ENCODE data around the gene MMEL1. TPM values are rescaled to one million over a fixed set of nuclear protein-coding genes. Genes with fewer than 3 reads are reported as not detected.
A peak's percentile ranks its signal among the peaks of the same experiment; 100 is the strongest.
"Not testable (repeated sequence)": the region's sequence is repeated elsewhere in the genome, so short reads cannot be mapped to it uniquely, and the experiment has no call there.

Gene MMEL1
- total and polyA plus RNA-seq, 4 experiments from 2014 or later = 0.67 to 8.1 (median 3.2) TPM

GRCh38 chr1:2553076-2553475, 79.7 kb downstream of the MMEL1 start:
- H3K9me3 ChIP-seq (ENCODE audit: control insufficient read depth in 1 of 2, low read length in 2 of 2); H3K27ac ChIP-seq (ENCODE audit: low read depth, low read length); H3K36me3 ChIP-seq (ENCODE audit: insufficient read depth, low read length); intact Hi-C loops (cut with micrococcal nuclease); H3K27ac Mint-ChIP-seq; CTCF ChIA-PET (ENCODE audit: partially characterized antibody); H3K9me3 Mint-ChIP-seq; H3K27me3 ChIP-seq (ENCODE audit: insufficient read depth, low read length); H3K4me3 ChIP-seq (ENCODE audit: low read length in 2 of 2); H3K27me3 Mint-ChIP-seq; POLR2A ChIA-PET (ENCODE audit: partially characterized antibody); H3K4me3 Mint-ChIP-seq: not testable (repeated sequence)
- peaks cover 0 to 11% of the 10 kb centered on the region in 2 donors for H3K36me3 Mint-ChIP-seq
- DNase-seq = peak in 1 of 5 donors; percentile 9
- H3K4me1 ChIP-seq (ENCODE audit: insufficient read depth, low read length) = peaks cover 47% of the 10 kb centered on the region
- H3K4me1 Mint-ChIP-seq = peaks cover 16 to 58% (median 36%) of the 10 kb centered on the region in 4 donors

DNA sequence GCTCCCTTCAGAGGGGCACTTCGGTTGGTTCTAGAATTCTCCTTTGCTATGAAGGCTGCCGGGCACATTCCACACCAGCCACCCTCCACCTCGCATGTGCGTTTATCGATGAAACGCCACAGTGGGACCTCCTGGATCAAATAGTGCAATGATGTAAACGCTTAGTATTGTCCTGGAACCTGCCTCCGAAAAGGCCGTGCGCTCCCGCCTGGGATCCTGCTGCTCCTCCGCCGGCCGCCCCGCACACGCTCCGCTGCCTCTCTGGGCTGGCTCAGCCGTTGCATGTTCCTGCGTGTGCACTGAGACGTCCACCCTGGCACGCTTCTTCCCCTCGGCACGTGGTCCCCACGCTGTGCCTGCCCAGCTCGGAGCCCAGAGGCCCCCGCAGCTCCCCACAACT, 80.6 kb downstream of the MMEL1 start:
- Mint-ChIP-seq H3K27me3 (no peaks in the 10 kb centered on the region), H3K36me3 (peaks cover 0 to 11% of the 10 kb centered on the region in 2 donors), H3K4me3 (no peak overlapping the region), H3K9me3 (peaks cover 0 to 2% (median 0%) of the 10 kb centered on the region in 8 donors), H3K27ac (peak overlapping the region in 1 of 7 donors; percentile 18), H3K4me1 (peaks cover 15 to 61% (median 38%) of the 10 kb centered on the region in 4 donors)
- intact Hi-C loops (cut with micrococcal nuclease) = no loop called here
- ChIA-PET POLR2A (ENCODE audit: partially characterized antibody) (interaction anchor here (1.0 kb wide), 1 partner anchor 34 kb away, joined by 3 read pairs; no protein-coding TSS in a partner anchor), CTCF (ENCODE audit: partially characterized antibody) (no interaction called here)
- Histone ChIP-seq H3K9me3 (ENCODE audit: control insufficient read depth in 1 of 2, low read length in 2 of 2) (no peaks in the 10 kb centered on the region), H3K36me3 (ENCODE audit: insufficient read depth, low read length) (no peaks in the 10 kb centered on the region), H3K27me3 (ENCODE audit: insufficient read depth, low read length) (no peaks in the 10 kb centered on the region), H3K4me3 (ENCODE audit: low read length in 2 of 2) (no peak overlapping the region), H3K4me1 (ENCODE audit: insufficient read depth, low read length) (peaks cover 46% of the 10 kb centered on the region), H3K27ac (ENCODE audit: low read depth, low read length) (no peak overlapping the region)
- peak in 1 of 5 donors; percentile 5 for DNase-seq

DNA sequence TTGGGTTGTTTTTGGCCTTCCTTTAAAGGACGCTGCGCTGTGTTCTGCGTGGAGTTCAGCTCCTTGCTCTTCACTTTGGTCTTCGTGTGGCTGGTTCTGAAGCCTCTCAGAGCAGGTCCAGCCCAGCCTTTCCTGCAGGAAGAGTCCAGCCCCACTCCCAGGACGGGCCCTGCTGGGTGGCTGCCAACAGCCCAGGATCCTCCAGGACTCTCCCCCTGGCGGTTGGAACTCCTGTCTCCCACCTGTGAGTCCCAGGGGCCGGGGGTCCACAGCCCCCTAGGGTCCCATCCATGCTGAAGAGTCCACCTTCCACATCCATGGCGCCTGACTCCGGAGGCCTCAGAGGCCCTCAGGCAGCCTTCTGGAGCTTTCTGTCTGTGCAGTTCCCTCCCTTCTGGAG, 81.3 kb downstream of the MMEL1 start:
- CTCF ChIA-PET (ENCODE audit: partially characterized antibody); H3K9me3 Mint-ChIP-seq; intact Hi-C loops (cut with micrococcal nuclease); H3K9me3 ChIP-seq (ENCODE audit: control insufficient read depth in 1 of 2, low read length in 2 of 2); H3K27me3 Mint-ChIP-seq; H3K36me3 ChIP-seq (ENCODE audit: insufficient read depth, low read length); H3K4me3 ChIP-seq (ENCODE audit: low read length in 2 of 2); H3K27me3 ChIP-seq (ENCODE audit: insufficient read depth, low read length); H3K36me3 Mint-ChIP-seq; H3K4me3 Mint-ChIP-seq; H3K27ac ChIP-seq (ENCODE audit: low read depth, low read length): not testable (repeated sequence)
- POLR2A ChIA-PET (ENCODE audit: partially characterized antibody) = interaction anchor here (1.0 kb wide), 1 partner anchor 34 kb away, joined by 3 read pairs; no protein-coding TSS in a partner anchor
- DNase-seq = peak in 1 of 5 donors; percentile 28
- peaks cover 14 to 64% (median 38%) of the 10 kb centered on the region in 4 donors for H3K4me1 Mint-ChIP-seq
- peak overlapping the region in 3 of 7 donors; percentile 27 to 77 (median 65) for H3K27ac Mint-ChIP-seq
- H3K4me1 ChIP-seq (ENCODE audit: insufficient read depth, low read length) = peaks cover 42% of the 10 kb centered on the region

- Mint-ChIP-seq H3K4me1 (peaks cover 8 to 53% (median 31%) of the 10 kb centered on the region in 4 donors), H3K27ac (peak overlapping the region in 6 of 7 donors; percentile 25 to 99 (median 86))
- H3K27ac ChIP-seq (ENCODE audit: low read depth, low read length); H3K36me3 Mint-ChIP-seq; H3K27me3 Mint-ChIP-seq; H3K4me3 ChIP-seq (ENCODE audit: low read length in 2 of 2); H3K27me3 ChIP-seq (ENCODE audit: insufficient read depth, low read length); H3K36me3 ChIP-seq (ENCODE audit: insufficient read depth, low read length); intact Hi-C loops (cut with micrococcal nuclease); H3K9me3 Mint-ChIP-seq; H3K4me3 Mint-ChIP-seq; H3K9me3 ChIP-seq (ENCODE audit: control insufficient read depth in 1 of 2, low read length in 2 of 2): not testable (repeated sequence)
- ChIA-PET CTCF (ENCODE audit: partially characterized antibody) (interaction anchor here (3.5 kb wide), 1 partner anchor 34 kb away, joined by 34 read pairs; no protein-coding TSS in a partner anchor), POLR2A (ENCODE audit: partially characterized antibody) (interaction anchor here (5.0 to 10.5 kb wide), 2 partner anchors 21 to 34 kb away, joined by 189 to 367 read pairs; partner anchors contain the start of genes HES5, PANK4 and PRXL2B)
- DNase-seq = peak in 1 of 5 donors; percentile 31
- peaks cover 41% of the 10 kb centered on the region for H3K4me1 ChIP-seq (ENCODE audit: insufficient read depth, low read length)
Observed at GRCh38 chr1:2550309-2550861, 82.4 kb downstream of the MMEL1 start.

GRCh38 chr1:2549367-2550029, 83.3 kb downstream of the MMEL1 start:
- not testable (repeated sequence) for H3K27me3 ChIP-seq (ENCODE audit: insufficient read depth, low read length); H3K36me3 ChIP-seq (ENCODE audit: insufficient read depth, low read length); H3K27me3 Mint-ChIP-seq; H3K36me3 Mint-ChIP-seq; H3K9me3 ChIP-seq (ENCODE audit: control insufficient read depth in 1 of 2, low read length in 2 of 2); H3K9me3 Mint-ChIP-seq
- Histone ChIP-seq H3K4me3 (ENCODE audit: low read length in 2 of 2) (peak overlapping the region in 1 of 2 donors; percentile 49), H3K27ac (ENCODE audit: low read depth, low read length) (peak overlapping the region; percentile 98), H3K4me1 (ENCODE audit: insufficient read depth, low read length) (peaks cover 36% of the 10 kb centered on the region)
- intact Hi-C loops (cut with micrococcal nuclease) = loop anchor here (5.0 to 10.0 kb wide), 2 partner anchors 245 to 293 kb away; no protein-coding TSS in a partner anchor
- Mint-ChIP-seq H3K4me1 (peaks cover 7 to 44% (median 25%) of the 10 kb centered on the region in 4 donors), H3K27ac (peak overlapping the region; percentile 97 to 99 (median 98)), H3K4me3 (peak overlapping the region in 2 of 8 donors; percentile 48 to 93)
- peak in 1 of 5 donors; percentile 38 for DNase-seq
- ChIA-PET CTCF (ENCODE audit: partially characterized antibody) (interaction anchor here (1.4 to 3.5 kb wide), 5 partner anchors 12 to 130 kb away, joined by 3 to 40 read pairs (median 14); partner anchors contain the start of gene PANK4), POLR2A (ENCODE audit: partially characterized antibody) (interaction anchor here (0.6 to 10.5 kb wide), 10 partner anchors 7 to 294 kb away, joined by 3 to 367 read pairs (median 60); partner anchors contain the start of genes HES5, MORN1, PANK4 and PEX10)

GRCh38 chr1:2548068-2548589, 84.7 kb downstream of the MMEL1 start:
- DNase-seq = peak; percentile 73 to 81 (median 78)
- intact Hi-C loops (cut with micrococcal nuclease) = loop anchor here (1.0 to 10.0 kb wide), 7 partner anchors 8 to 353 kb away; partner anchors contain the start of genes MORN1, PRXL2B, RER1 and TNFRSF14
- Mint-ChIP-seq H3K4me1 (peaks cover 7 to 35% (median 20%) of the 10 kb centered on the region in 4 donors), H3K4me3 (peak overlapping the region; percentile 91 to 97 (median 92)), H3K36me3 (peaks cover 0 to 2% of the 10 kb centered on the region in 2 donors), H3K9me3 (peaks cover 0 to 2% (median 0%) of the 10 kb centered on the region in 8 donors), H3K27ac (peak overlapping the region; percentile 97 to 99 (median 98)), H3K27me3 (no peaks in the 10 kb centered on the region)
- H3K36me3 ChIP-seq (ENCODE audit: insufficient read depth, low read length) = no peaks in the 10 kb centered on the region
- peaks cover 43% of the 10 kb centered on the region for H3K4me1 ChIP-seq (ENCODE audit: insufficient read depth, low read length)
- H3K9me3 ChIP-seq (ENCODE audit: control insufficient read depth in 1 of 2, low read length in 2 of 2) = no peaks in the 10 kb centered on the region
- no peaks in the 10 kb centered on the region for H3K27me3 ChIP-seq (ENCODE audit: insufficient read depth, low read length)
- ChIA-PET POLR2A (ENCODE audit: partially characterized antibody) (interaction anchor here (0.9 to 10.5 kb wide), 26 partner anchors 9 to 933 kb away, joined by 3 to 367 read pairs (median 8); partner anchors contain the start of genes FAAP20, HES5, MIB2 and MORN1), CTCF (ENCODE audit: partially characterized antibody) (interaction anchor here (0.5 to 3.8 kb wide), 17 partner anchors 8 to 353 kb away, joined by 3 to 85 read pairs (median 8); partner anchors contain the start of genes FAAP20, MORN1, PANK4 and PEX10)
- peak overlapping the region; percentile 78 to 80 for H3K4me3 ChIP-seq (ENCODE audit: low read length in 2 of 2)
- H3K27ac ChIP-seq (ENCODE audit: low read depth, low read length) = peak overlapping the region; percentile 98
